Muscle of back (tissue), 11 donors: ENCODE results near the gene DNAJC15. TPM values are rescaled to one million over a fixed set of nuclear protein-coding genes. Genes with fewer than 3 reads are reported as not detected.

Source experiments
- DNase-seq, 3 donors: peaks; one replicate each; pipeline versions ENCODE4 v3.0.0 to v3.0.0-alpha.2; 2013
- polyA plus RNA-seq, 10 donors: library from polyadenylated mRNA; unstranded; fragments of 120-200 nt; gene quantifications; one replicate each; pipeline ENCODE4 v1.2.1, GENCODE V29; 2013; ENCODE audit not compliant: insufficient read length in 10 of 10

The DNAJC15 gene
- polyA plus RNA-seq, 10 donors: 13.4 to 20.9 (median 20.1) TPM

GRCh38 chr13:43150369-43151207 is 127.2 kb downstream of the DNAJC15 start:
- DNase-seq: no peak

- no peak for DNase-seq
Observed at GRCh38 chr13:43153436-43154090, 130.2 kb downstream of the DNAJC15 start.

GRCh38 chr13:43154156-43154651 is 130.8 kb downstream of the DNAJC15 start:
- DNase-seq: no peak

GRCh38 chr13:43154839-43155238 is 131.5 kb downstream of the DNAJC15 start:
- DNase-seq: no peak

GRCh38 chr13:43156916-43157315 is 133.5 kb downstream of the DNAJC15 start:
- DNase-seq: no peak

GRCh38 chr13:43157796-43158195 is 134.4 kb downstream of the DNAJC15 start:
- no peak for DNase-seq

- DNase-seq: no peak
Observed at GRCh38 chr13:43158516-43158915, 135.1 kb downstream of the DNAJC15 start.

- DNase-seq: peak; percentile 22 to 59 (median 40)
Observed at GRCh38 chr13:43159026-43159461, 135.7 kb downstream of the DNAJC15 start.

Other genes starting within 250 kb of the DNAJC15 start
- gene FAM216B, start 242.0 kb upstream of the DNAJC15 start, polyA plus RNA-seq: under 1 TPM in 8 of 10 donors, not detected in 2; 0.07 to 0.22 (median 0.13) TPM
- 1 to 10 TPM; 1.7 to 4.6 (median 2.7) TPM for gene EPSTI1, start 31.3 kb upstream of the DNAJC15 start, polyA plus RNA-seq